SU-DHL-6 (cell line): ENCODE results near the gene GP1BA.
"Not testable (repeated sequence)": the region's sequence is repeated elsewhere in the genome, so short reads cannot be mapped to it uniquely, and the experiment has no call there.

ENCODE experiments used
- H2AFZ ChIP-seq: fragments of 200-600 bp; sonication (generic); 2 replicates; pipeline ENCODE4 v1.6.1; 2014; ENCODE audit warnings: low read depth, mild to moderate bottlenecking, moderate library complexity, mixed read lengths, antibody characterized with exemption, low read length; ENCODE audit not compliant: severe bottlenecking
- H3F3A ChIP-seq: fragments of 200-600 bp; shearing (Covaris generic); 2 replicates; pipeline ENCODE4 v1.6.0; 2016; ENCODE audit warnings: antibody characterized with exemption, mild to moderate bottlenecking; ENCODE audit not compliant: insufficient read depth
- H3K27ac ChIP-seq: fragments of 200-600 bp; sonication (generic); 2 replicates; pipeline ENCODE4 v1.5.1; 2016; ENCODE audit warnings: low read depth, mild to moderate bottlenecking, low read length, moderate library complexity, mixed read lengths
- H3K27me3 ChIP-seq: fragments of 200-600 bp; sonication (generic), shearing (Covaris generic); 2 replicates; pipeline ENCODE4 v1.6.0; 2014; ENCODE audit warnings: mild to moderate bottlenecking, low read length
- H3K36me3 ChIP-seq: fragments of 200-600 bp; sonication (generic); 2 replicates; pipeline ENCODE4 v1.6.1; 2014; ENCODE audit warnings: mild to moderate bottlenecking, low read length, mixed read lengths
- H3K4me2 ChIP-seq: fragments of 300-600, 200-600 bp; shearing (Covaris generic), sonication (generic); 2 replicates; pipeline ENCODE4 v1.6.0; 2014; ENCODE audit warnings: low read length, low read depth, mild to moderate bottlenecking; ENCODE audit not compliant: poor library complexity, severe bottlenecking
- H3K4me3 ChIP-seq: fragments of 200-600 bp; sonication (generic); 2 replicates; pipeline ENCODE4 v1.5.1; 2014; ENCODE audit warnings: antibody characterized with exemption, low read length, mild to moderate bottlenecking, mixed read lengths; ENCODE audit not compliant: insufficient read depth, poor library complexity, severe bottlenecking
- H3K79me2 ChIP-seq: fragments of 200-600 bp; sonication (generic); 2 replicates; pipeline ENCODE4 v1.6.1; 2014; ENCODE audit warnings: mild to moderate bottlenecking, low read length, moderate library complexity; ENCODE audit not compliant: insufficient read depth
- H3K9ac ChIP-seq: fragments of 200-600 bp; sonication (generic); 2 replicates; pipeline ENCODE4 v1.7.0; 2014; ENCODE audit warnings: mild to moderate bottlenecking, low read length
- H3K9me2 ChIP-seq: fragments of 200-600 bp; sonication (generic); replicated peaks from 2 replicates; pipeline ENCODE4 v1.6.1; 2014; ENCODE audit warnings: low read length; ENCODE audit not compliant: insufficient read depth
- H3K9me3 ChIP-seq: fragments of 200-600 bp; sonication (generic); 2 replicates; pipeline ENCODE4 v1.6.1; 2014; ENCODE audit warnings: low read length, mixed read lengths; ENCODE audit not compliant: insufficient read depth
- H4K20me1 ChIP-seq: fragments of 200-600 bp; sonication (generic); 2 replicates; pipeline ENCODE4 v1.6.1; 2014; ENCODE audit warnings: low read depth, mild to moderate bottlenecking, antibody characterized with exemption, low read length, moderate library complexity, mixed read lengths
- CTCF ChIP-seq: fragments of 200-600 bp; sonication (generic); IDR thresholded peaks from one replicate; pipeline ENCODE4 v1.5.1; 2017; ENCODE audit warnings: antibody characterized with exemption, mild to moderate bottlenecking, low read length, moderate library complexity; ENCODE audit not compliant: insufficient read depth, poor library complexity, severe bottlenecking
- EZH2phosphoT487 ChIP-seq: fragments of 200-600 bp; sonication (generic), shearing (Covaris generic); conservative IDR thresholded peaks from 2 replicates; pipeline ENCODE4 v1.6.1; 2018; ENCODE audit warnings: mild to moderate bottlenecking, antibody characterized with exemption, low read length, moderate library complexity, mixed read lengths

Gene GP1BA

GRCh38 chr17:4908711-4909496 lies 23.2 kb upstream of the GP1BA start:
- Histone ChIP-seq H3F3A (no peaks in the 10 kb centered on the region), H3K36me3 (no peaks in the 10 kb centered on the region), H3K9ac (no peak overlapping the region), H3K9me2 (no peaks in the 10 kb centered on the region), H3K27me3 (no peaks in the 10 kb centered on the region), H2AFZ (no peak overlapping the region), H4K20me1 (no peaks in the 10 kb centered on the region), H3K4me2 (no peak overlapping the region), H3K27ac (no peak overlapping the region), H3K79me2 (no peaks in the 10 kb centered on the region), H3K9me3 (no peaks in the 10 kb centered on the region), H3K4me3 (no peak overlapping the region)
- TF ChIP-seq CTCF: peak; percentile 32
- TF ChIP-seq EZH2phosphoT487: no peak

GRCh38 chr17:4913994-4914393 lies 18.1 kb upstream of the GP1BA start:
- Histone ChIP-seq H3K9me3 (no peaks in the 10 kb centered on the region), H3K79me2 (no peaks in the 10 kb centered on the region), H3K4me2 (no peak overlapping the region), H2AFZ (no peak overlapping the region), H3K36me3 (no peaks in the 10 kb centered on the region), H3K27me3 (no peaks in the 10 kb centered on the region), H3K4me3 (no peak overlapping the region), H3K9me2 (no peaks in the 10 kb centered on the region), H3F3A (no peaks in the 10 kb centered on the region), H4K20me1 (no peaks in the 10 kb centered on the region), H3K9ac (no peak overlapping the region), H3K27ac (no peak overlapping the region)
- no peak for TF ChIP-seq CTCF
- TF ChIP-seq EZH2phosphoT487: no peak

- not testable (repeated sequence) for H4K20me1 ChIP-seq, H3K79me2 ChIP-seq, H3K4me3 ChIP-seq, H2AFZ ChIP-seq, H3K9ac ChIP-seq, H3K36me3 ChIP-seq, H3K9me2 ChIP-seq, H3F3A ChIP-seq, H3K27me3 ChIP-seq, H3K9me3 ChIP-seq, H3K27ac ChIP-seq, H3K4me2 ChIP-seq
Measured at GRCh38 chr17:4914551-4914950, 17.5 kb upstream of the GP1BA start.

DNA sequence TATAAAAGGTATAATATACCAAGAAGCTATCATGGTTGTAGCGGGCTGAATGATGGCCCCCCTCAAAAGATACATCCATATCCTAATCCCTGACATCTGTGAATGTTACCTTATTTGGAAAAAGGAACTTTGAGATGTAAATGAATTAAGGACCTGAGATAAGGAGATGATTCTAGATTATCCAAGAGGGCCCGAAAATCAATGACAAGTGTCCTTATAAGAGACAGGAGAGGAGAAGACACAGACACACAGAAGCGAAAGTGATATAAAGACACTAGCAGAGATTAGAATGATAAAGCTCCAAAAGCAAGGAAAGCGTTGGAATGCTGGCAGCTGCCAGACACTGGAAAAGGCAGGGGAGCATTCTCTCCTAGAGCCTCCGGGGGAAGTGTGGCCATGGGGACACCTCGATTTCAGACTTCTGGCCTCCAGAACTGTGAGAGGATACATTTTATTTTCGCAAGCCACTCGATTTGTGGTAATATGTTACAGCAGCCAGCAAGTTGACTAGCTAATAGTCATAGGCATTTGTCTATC lies 12.5 kb upstream of the GP1BA start:
- no peaks in the 10 kb centered on the region for H4K20me1 ChIP-seq
- no peaks in the 10 kb centered on the region for H3K9me2 ChIP-seq
- H3K9ac ChIP-seq: no peak overlapping the region
- TF ChIP-seq EZH2phosphoT487: no peak
- H3K27me3 ChIP-seq: no peaks in the 10 kb centered on the region
- no peaks in the 10 kb centered on the region for H3F3A ChIP-seq
- H3K9me3 ChIP-seq: no peaks in the 10 kb centered on the region
- H3K27ac ChIP-seq: no peak overlapping the region
- H3K79me2 ChIP-seq: no peaks in the 10 kb centered on the region
- H2AFZ ChIP-seq: no peak overlapping the region
- H3K4me2 ChIP-seq: no peak overlapping the region
- no peaks in the 10 kb centered on the region for H3K36me3 ChIP-seq
- H3K4me3 ChIP-seq: no peak overlapping the region
